HepG2 (cell line): ENCODE data around the gene COL4A2. TPM values are rescaled to one million over a fixed set of nuclear protein-coding genes. Genes with fewer than 3 reads are reported as not detected.

Experiments used
- ATF7-NPFF ChIP-seq: sonication (generic); formaldehyde crosslinking; IDR thresholded peaks from 2 replicates; pipeline ENCODE4 v1.8.1; 2023; ENCODE audit warnings: mild to moderate bottlenecking, low read depth, missing genetic modification reagents, moderate library complexity
- CBX2 ChIP-seq, 2 experiments: fragments of 200-600 bp in 1 of 2; sonication (generic); formaldehyde crosslinking in 1 of 2; IDR thresholded peaks; 2 replicates each; pipeline versions ENCODE4 v1.7.0 to v1.8.1; 2018 to 2022; ENCODE audit warnings: low read depth in 2 of 2, low read length in 1 of 2, mild to moderate bottlenecking in 1 of 2, missing genetic modification reagents in 1 of 2
- HOXA3 ChIP-seq: sonication (generic); formaldehyde crosslinking; IDR thresholded peaks from 2 replicates; pipeline ENCODE4 v1.5.0; 2020; ENCODE audit warnings: missing genetic modification reagents
- HOXA9 ChIP-seq: sonication (generic); formaldehyde crosslinking; IDR thresholded peaks from 2 replicates; pipeline ENCODE4 v1.8.1; 2022; ENCODE audit warnings: missing genetic modification reagents, mild to moderate bottlenecking, moderate library complexity, borderline replicate concordance
- IKZF4 ChIP-seq: sonication (generic); formaldehyde crosslinking; IDR thresholded peaks from 2 replicates; pipeline ENCODE4 v1.5.1; 2020; ENCODE audit warnings: borderline replicate concordance, mild to moderate bottlenecking, low read depth, missing genetic modification reagents; ENCODE audit errors: not compliant biosample characterization
- ZNF124 ChIP-seq: sonication (generic); formaldehyde crosslinking; IDR thresholded peaks from 2 replicates; pipeline ENCODE4 v1.4.0; 2020; ENCODE audit warnings: missing genetic modification reagents
- ZNF205 ChIP-seq: IDR thresholded peaks from 2 replicates; pipeline ENCODE4 v1.6.1; 2018; ENCODE audit warnings: missing biosample characterization, missing genetic modification reagents
- ZNF230 ChIP-seq: sonication (generic); formaldehyde crosslinking; IDR thresholded peaks from 2 replicates; pipeline ENCODE4 v1.4.0; 2020; ENCODE audit warnings: mild to moderate bottlenecking, missing genetic modification reagents
- ZNF670 ChIP-seq: sonication (generic); formaldehyde crosslinking; IDR thresholded peaks from 2 replicates; pipeline ENCODE4 v1.8.0; 2022; ENCODE audit warnings: mild to moderate bottlenecking, missing genetic modification reagents, borderline replicate concordance
- ZNF749 ChIP-seq: sonication (generic); formaldehyde crosslinking; IDR thresholded peaks from 2 replicates; pipeline ENCODE4 v1.8.0; 2022; ENCODE audit warnings: mild to moderate bottlenecking, missing genetic modification reagents, moderate library complexity, borderline replicate concordance
- polyA plus RNA-seq, 8 experiments: library from polyadenylated mRNA; depleted of rRNA in 3 of 8; stranded (reverse) in 7 of 8; unstranded in 1 of 8; fragments of >200 nt; fragmentation: Illumina TruSeq in 4 of 8; extraction: Trizol in 4 of 8; gene quantifications; 2 replicates each; pipeline versions ENCODE4 v1.2.1 to v1.2.3, GENCODE V29; 2011 to 2016; ENCODE audit warnings: low read depth in 4 of 8, missing spikeins in 1 of 8, mixed read lengths in 1 of 8; ENCODE audit not compliant: insufficient read depth in 1 of 8
- total RNA-seq, 5 experiments: library from RNA; depleted of rRNA; stranded (reverse); fragments of >200 nt; fragmentation: Illumina TruSeq; extraction: Trizol; gene quantifications; 2 replicates each; pipeline ENCODE4 v1.2.3, GENCODE V29; 2016; ENCODE audit warnings: low read depth in 1 of 5
- TF ChIP-seq, protein P1 (sequence below): sonication (generic); formaldehyde crosslinking; IDR thresholded peaks from 2 replicates; pipeline ENCODE4 v1.4.0; 2020; ENCODE audit warnings: missing genetic modification reagents, borderline replicate concordance
- TF ChIP-seq, protein P2 (sequence below), 2 experiments: sonication (generic) in 1 of 2; formaldehyde crosslinking in 1 of 2; IDR thresholded peaks; 2 replicates each; pipeline versions ENCODE4 v1.6.1 to v1.9.0; 2014 to 2022; ENCODE audit warnings: antibody characterized with exemption in 1 of 2, borderline replicate concordance in 1 of 2, inconsistent platforms in 1 of 2, low read depth in 1 of 2, missing genetic modification reagents in 1 of 2
- TF ChIP-seq, protein P3 (sequence below): sonication (generic); formaldehyde crosslinking; IDR thresholded peaks from 2 replicates; pipeline ENCODE4 v1.5.1; 2020; ENCODE audit warnings: mild to moderate bottlenecking, missing genetic modification reagents, moderate library complexity

COL4A2 gene
- total and polyA plus RNA-seq, 2 of the 13 experiments (the other 11 are each of a cell fraction or from before 2014, with no cell fraction given), result 0.22 to 1.9 TPM

DNA sequence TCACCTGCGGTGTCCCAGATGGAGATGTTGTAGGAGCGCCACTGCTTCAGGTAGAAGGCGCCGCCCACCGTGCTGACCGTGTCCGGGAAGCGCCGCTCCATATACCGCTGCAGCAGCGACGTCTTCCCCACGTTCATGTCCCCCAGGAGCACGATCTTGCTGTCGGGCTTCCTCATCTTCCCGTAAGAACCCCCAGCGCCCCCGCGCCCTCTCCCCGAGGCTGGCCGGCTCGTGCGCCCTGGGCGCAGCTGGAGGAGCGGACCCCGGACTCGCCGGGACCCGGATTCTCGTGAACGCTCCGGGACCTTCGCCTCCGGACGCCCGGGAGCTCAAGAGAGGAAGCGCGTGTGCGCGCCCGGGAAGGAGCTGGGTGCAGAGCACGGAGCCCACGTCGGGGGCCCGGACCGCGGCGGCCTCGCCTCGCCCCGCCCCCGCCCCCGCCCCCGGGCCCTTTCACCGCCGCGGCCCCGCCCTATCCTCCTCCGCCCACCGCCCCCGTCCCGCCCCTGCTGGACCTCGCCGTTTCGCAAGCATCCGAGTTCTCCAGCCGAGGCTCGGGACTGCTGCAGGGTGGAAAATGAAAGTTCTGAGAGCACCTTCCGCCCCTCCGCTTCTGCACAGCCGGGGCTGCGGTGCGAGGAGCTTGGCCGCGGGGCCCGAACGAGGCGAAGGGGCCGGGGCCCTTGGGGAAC, 254.4 kb downstream of the COL4A2 start, which contains the start of gene RAB20 (continued):
- TF ChIP-seq, protein P1, sequence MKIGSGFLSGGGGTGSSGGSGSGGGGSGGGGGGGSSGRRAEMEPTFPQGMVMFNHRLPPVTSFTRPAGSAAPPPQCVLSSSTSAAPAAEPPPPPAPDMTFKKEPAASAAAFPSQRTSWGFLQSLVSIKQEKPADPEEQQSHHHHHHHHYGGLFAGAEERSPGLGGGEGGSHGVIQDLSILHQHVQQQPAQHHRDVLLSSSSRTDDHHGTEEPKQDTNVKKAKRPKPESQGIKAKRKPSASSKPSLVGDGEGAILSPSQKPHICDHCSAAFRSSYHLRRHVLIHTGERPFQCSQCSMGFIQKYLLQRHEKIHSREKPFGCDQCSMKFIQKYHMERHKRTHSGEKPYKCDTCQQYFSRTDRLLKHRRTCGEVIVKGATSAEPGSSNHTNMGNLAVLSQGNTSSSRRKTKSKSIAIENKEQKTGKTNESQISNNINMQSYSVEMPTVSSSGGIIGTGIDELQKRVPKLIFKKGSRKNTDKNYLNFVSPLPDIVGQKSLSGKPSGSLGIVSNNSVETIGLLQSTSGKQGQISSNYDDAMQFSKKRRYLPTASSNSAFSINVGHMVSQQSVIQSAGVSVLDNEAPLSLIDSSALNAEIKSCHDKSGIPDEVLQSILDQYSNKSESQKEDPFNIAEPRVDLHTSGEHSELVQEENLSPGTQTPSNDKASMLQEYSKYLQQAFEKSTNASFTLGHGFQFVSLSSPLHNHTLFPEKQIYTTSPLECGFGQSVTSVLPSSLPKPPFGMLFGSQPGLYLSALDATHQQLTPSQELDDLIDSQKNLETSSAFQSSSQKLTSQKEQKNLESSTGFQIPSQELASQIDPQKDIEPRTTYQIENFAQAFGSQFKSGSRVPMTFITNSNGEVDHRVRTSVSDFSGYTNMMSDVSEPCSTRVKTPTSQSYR (CRISPR knock-in tag), result 0 out of 2 replicates have a peak, but pooled peaks have one; percentile 9
- TF ChIP-seq ZNF205 (CRISPR knock-in tag), result 0 out of 2 replicates have a peak, but pooled peaks have one; percentile 41
- TF ChIP-seq HOXA3 (CRISPR knock-in tag), result peak; percentile 70; the same call in 1 of the 2 replicates
- 0 out of 2 replicates have a peak, but pooled peaks have one; percentile 9 for TF ChIP-seq ZNF124
- peak; percentile 56; the same call in 1 of the 2 replicates for TF ChIP-seq ZNF749 (CRISPR knock-in tag)
- peak; percentile 50; the same call in 1 of the 2 replicates for TF ChIP-seq ZNF230 (CRISPR knock-in tag)
- no peak for TF ChIP-seq HOXA9
- TF ChIP-seq ATF7-NPFF (CRISPR knock-in tag), result 0 out of 2 replicates have a peak, but pooled peaks have one; percentile 47
- no peak for TF ChIP-seq CBX2 (IDR thresholded peaks at IDR 0.05; ENCODE audit: low read depth, low read length)
- TF ChIP-seq CBX2 (CRISPR knock-in tag; IDR thresholded peaks at IDR 0.05; ENCODE audit: low read depth), result no peak
- no peak for TF ChIP-seq IKZF4 (CRISPR knock-in tag)
- peak; percentile 38; the same call in 1 of the 2 replicates for TF ChIP-seq ZNF670 (CRISPR knock-in tag)
- TF ChIP-seq, protein P2, sequence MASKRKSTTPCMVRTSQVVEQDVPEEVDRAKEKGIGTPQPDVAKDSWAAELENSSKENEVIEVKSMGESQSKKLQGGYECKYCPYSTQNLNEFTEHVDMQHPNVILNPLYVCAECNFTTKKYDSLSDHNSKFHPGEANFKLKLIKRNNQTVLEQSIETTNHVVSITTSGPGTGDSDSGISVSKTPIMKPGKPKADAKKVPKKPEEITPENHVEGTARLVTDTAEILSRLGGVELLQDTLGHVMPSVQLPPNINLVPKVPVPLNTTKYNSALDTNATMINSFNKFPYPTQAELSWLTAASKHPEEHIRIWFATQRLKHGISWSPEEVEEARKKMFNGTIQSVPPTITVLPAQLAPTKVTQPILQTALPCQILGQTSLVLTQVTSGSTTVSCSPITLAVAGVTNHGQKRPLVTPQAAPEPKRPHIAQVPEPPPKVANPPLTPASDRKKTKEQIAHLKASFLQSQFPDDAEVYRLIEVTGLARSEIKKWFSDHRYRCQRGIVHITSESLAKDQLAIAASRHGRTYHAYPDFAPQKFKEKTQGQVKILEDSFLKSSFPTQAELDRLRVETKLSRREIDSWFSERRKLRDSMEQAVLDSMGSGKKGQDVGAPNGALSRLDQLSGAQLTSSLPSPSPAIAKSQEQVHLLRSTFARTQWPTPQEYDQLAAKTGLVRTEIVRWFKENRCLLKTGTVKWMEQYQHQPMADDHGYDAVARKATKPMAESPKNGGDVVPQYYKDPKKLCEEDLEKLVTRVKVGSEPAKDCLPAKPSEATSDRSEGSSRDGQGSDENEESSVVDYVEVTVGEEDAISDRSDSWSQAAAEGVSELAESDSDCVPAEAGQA (IDR thresholded peaks at IDR 0.05; ENCODE audit: low read depth), result 0 out of 2 replicates have a peak, but pooled peaks have one; percentile 4
- TF ChIP-seq, protein P2 (CRISPR knock-in tag; IDR thresholded peaks at IDR 0.05; ENCODE audit: borderline replicate concordance), result no peak
- TF ChIP-seq, protein P3, sequence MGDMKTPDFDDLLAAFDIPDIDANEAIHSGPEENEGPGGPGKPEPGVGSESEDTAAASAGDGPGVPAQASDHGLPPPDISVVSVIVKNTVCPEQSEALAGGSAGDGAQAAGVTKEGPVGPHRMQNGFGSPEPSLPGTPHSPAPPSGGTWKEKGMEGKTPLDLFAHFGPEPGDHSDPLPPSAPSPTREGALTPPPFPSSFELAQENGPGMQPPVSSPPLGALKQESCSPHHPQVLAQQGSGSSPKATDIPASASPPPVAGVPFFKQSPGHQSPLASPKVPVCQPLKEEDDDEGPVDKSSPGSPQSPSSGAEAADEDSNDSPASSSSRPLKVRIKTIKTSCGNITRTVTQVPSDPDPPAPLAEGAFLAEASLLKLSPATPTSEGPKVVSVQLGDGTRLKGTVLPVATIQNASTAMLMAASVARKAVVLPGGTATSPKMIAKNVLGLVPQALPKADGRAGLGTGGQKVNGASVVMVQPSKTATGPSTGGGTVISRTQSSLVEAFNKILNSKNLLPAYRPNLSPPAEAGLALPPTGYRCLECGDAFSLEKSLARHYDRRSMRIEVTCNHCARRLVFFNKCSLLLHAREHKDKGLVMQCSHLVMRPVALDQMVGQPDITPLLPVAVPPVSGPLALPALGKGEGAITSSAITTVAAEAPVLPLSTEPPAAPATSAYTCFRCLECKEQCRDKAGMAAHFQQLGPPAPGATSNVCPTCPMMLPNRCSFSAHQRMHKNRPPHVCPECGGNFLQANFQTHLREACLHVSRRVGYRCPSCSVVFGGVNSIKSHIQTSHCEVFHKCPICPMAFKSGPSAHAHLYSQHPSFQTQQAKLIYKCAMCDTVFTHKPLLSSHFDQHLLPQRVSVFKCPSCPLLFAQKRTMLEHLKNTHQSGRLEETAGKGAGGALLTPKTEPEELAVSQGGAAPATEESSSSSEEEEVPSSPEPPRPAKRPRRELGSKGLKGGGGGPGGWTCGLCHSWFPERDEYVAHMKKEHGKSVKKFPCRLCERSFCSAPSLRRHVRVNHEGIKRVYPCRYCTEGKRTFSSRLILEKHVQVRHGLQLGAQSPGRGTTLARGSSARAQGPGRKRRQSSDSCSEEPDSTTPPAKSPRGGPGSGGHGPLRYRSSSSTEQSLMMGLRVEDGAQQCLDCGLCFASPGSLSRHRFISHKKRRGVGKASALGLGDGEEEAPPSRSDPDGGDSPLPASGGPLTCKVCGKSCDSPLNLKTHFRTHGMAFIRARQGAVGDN, result peak; percentile 86
